DND-41 (cell line): Measurements from ENCODE around the gene MYCBP2.

Source experiments
- ATAC-seq: fragments of 200-7000 bp; cut with Tn5 transposase; 3 replicates; pipeline ENCODE4 v1.9.1; 2021; ENCODE audit warnings: low read depth; ENCODE audit not compliant: insufficient read depth
- DNase-seq: peaks from one replicate; pipeline ENCODE4 v3.0.0-alpha.2; 2020
- H2AFZ ChIP-seq: 2 replicates; pipeline ENCODE4 v1.6.0; 2012; ENCODE audit warnings: low read depth, low read length
- H3K27ac ChIP-seq: 2 replicates; pipeline ENCODE4 v1.5.1; 2012; ENCODE audit warnings: low read length, inconsistent platforms
- H3K27me3 ChIP-seq: fragments of 200-600 bp; sonication (generic); 2 replicates; pipeline ENCODE4 v1.6.0; 2012; ENCODE audit warnings: low read length, mild to moderate bottlenecking, inconsistent platforms; ENCODE audit not compliant: insufficient read depth, poor library complexity
- H3K36me3 ChIP-seq: 2 replicates; pipeline ENCODE4 v1.5.1; 2012; ENCODE audit warnings: low read length, inconsistent platforms; ENCODE audit not compliant: insufficient read depth
- H3K4me1 ChIP-seq: 2 replicates; pipeline ENCODE4 v1.5.1; 2012; ENCODE audit warnings: mild to moderate bottlenecking, low read length; ENCODE audit not compliant: insufficient read depth
- H3K4me2 ChIP-seq: 2 replicates; pipeline ENCODE4 v1.6.0; 2012; ENCODE audit warnings: mild to moderate bottlenecking, moderate library complexity, low read length, inconsistent platforms; ENCODE audit not compliant: insufficient read depth
- H3K4me3 ChIP-seq, 2 experiments: fragments of 200-600 bp in 1 of 2; shearing (Covaris generic) in 1 of 2; 2 replicates each; pipeline ENCODE4 v1.5.1; 2012 to 2016; ENCODE audit warnings: inconsistent platforms in 2 of 2, low read length in 2 of 2, mild to moderate bottlenecking in 2 of 2, low read depth in 1 of 2, moderate library complexity in 1 of 2
- H3K79me2 ChIP-seq: 2 replicates; pipeline ENCODE4 v1.6.0; 2012; ENCODE audit warnings: low read length, inconsistent platforms; ENCODE audit not compliant: insufficient read depth
- H3K9ac ChIP-seq: 2 replicates; pipeline ENCODE4 v1.6.0; 2012; ENCODE audit warnings: low read depth, mild to moderate bottlenecking, inconsistent platforms, low read length, moderate library complexity
- H3K9me3 ChIP-seq: 2 replicates; pipeline ENCODE4 v1.5.1; 2012; ENCODE audit warnings: low read length, moderate library complexity, mild to moderate bottlenecking, inconsistent platforms; ENCODE audit not compliant: insufficient read depth, severe bottlenecking
- H4K20me1 ChIP-seq: 2 replicates; pipeline ENCODE4 v1.6.0; 2012; ENCODE audit warnings: low read length; ENCODE audit not compliant: insufficient read depth
- CTCF ChIP-seq: IDR thresholded peaks from 2 replicates; pipeline ENCODE4 v1.5.1; 2012; ENCODE audit warnings: borderline replicate concordance, low read length, moderate library complexity, mild to moderate bottlenecking; ENCODE audit not compliant: poor library complexity, severe bottlenecking; ENCODE audit errors: extremely low read depth
- EZH2 ChIP-seq: IDR thresholded peaks from 3 replicates; pipeline ENCODE4 v1.6.1; 2012; ENCODE audit warnings: borderline replicate concordance, low read depth, mild to moderate bottlenecking, moderate library complexity, low read length, inconsistent platforms; ENCODE audit not compliant: severe bottlenecking

Gene MYCBP2

DNA sequence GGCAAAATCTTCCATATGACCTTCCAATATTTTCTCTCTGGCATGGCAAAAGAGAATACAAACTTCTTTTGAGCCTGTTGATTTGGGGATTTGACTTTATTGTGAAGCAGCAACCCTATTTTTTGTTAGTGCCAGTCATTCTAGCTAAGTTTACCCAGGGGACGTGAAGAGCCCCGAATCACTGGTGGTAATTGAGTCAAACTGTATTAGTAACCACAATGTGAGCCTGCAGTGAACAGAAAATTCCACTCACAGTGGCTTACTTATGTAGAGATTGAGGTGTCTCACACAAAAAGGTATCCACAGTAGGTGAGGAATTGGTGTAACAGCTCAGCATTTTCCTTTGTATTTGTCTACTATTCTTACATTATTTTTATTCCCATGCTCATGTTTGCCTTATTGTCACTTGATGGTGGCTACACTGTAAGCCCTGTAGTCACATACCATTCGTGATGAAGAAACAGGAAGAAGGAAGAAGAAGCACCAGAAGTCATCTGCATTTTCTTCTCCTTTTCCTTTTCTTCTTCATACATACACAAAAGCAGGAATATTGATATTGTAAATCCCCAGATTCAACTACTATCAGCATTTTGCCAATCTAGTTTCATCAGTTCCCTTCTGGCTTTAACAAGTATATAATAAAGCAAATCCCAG is 33.3 kb upstream of the MYCBP2 start:
- ATAC-seq = no peak
- no peaks in the 10 kb centered on the region for H4K20me1 ChIP-seq
- H3K9ac ChIP-seq = no peak overlapping the region
- no peak for TF ChIP-seq CTCF
- no peak for TF ChIP-seq EZH2
- no peak overlapping the region for H3K4me2 ChIP-seq
- H3K4me3 ChIP-seq = no peak overlapping the region
- no peak for DNase-seq
- H3K27me3 ChIP-seq = no peaks in the 10 kb centered on the region
- no peaks in the 10 kb centered on the region for H3K36me3 ChIP-seq
- no peaks in the 10 kb centered on the region for H3K9me3 ChIP-seq
- no peaks in the 10 kb centered on the region for H3K79me2 ChIP-seq
- no peaks in the 10 kb centered on the region for H3K4me1 ChIP-seq
- no peak overlapping the region for H3K27ac ChIP-seq
- 0 out of 2 replicates have a peak overlapping the region, but pooled peaks have one; percentile 32 for H2AFZ ChIP-seq

- DNase-seq (no peak), ATAC-seq (no peak)
- Histone ChIP-seq H3K4me3 (no peak overlapping the region), H3K9ac (no peak overlapping the region), H2AFZ (no peak overlapping the region), H4K20me1 (no peaks in the 10 kb centered on the region), H3K36me3 (no peaks in the 10 kb centered on the region), H3K4me2 (no peak overlapping the region), H3K27ac (no peak overlapping the region), H3K4me1 (no peaks in the 10 kb centered on the region), H3K9me3 (no peaks in the 10 kb centered on the region), H3K79me2 (no peaks in the 10 kb centered on the region), H3K27me3 (no peaks in the 10 kb centered on the region)
- TF ChIP-seq CTCF (no peak), EZH2 (no peak)
Observed at GRCh38 chr13:77359171-77359570, 32.3 kb upstream of the MYCBP2 start.

GRCh38 chr13:77358001-77358400 is 31.1 kb upstream of the MYCBP2 start:
- Histone ChIP-seq H3K9me3 (no peaks in the 10 kb centered on the region), H3K79me2 (no peaks in the 10 kb centered on the region), H3K4me1 (no peaks in the 10 kb centered on the region), H3K4me3 (no peak overlapping the region), H4K20me1 (no peaks in the 10 kb centered on the region), H3K27me3 (no peaks in the 10 kb centered on the region), H3K36me3 (no peaks in the 10 kb centered on the region), H3K9ac (no peak overlapping the region), H2AFZ (no peak overlapping the region), H3K4me2 (no peak overlapping the region), H3K27ac (no peak overlapping the region)
- DNase-seq (no peak), ATAC-seq (no peak)
- no peak for TF ChIP-seq CTCF
- no peak for TF ChIP-seq EZH2

DNA sequence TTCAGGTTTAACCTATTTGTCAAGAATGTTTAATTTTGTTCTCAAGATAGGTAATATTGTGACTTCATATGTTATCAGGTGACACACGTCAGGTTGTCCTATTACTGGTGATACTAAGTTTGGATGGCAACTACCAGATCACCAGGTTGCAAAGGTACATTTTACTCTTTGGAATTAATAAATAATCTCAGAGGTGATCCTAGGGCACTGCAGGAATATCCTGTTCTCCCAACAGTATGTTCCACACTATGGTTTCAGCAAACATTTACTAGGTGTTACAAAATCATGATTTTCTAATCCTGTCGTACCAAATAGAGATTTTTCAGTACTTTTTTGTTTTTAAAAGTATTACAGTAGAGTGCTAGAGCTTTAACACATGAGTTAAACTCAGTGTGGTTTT is 29.3 kb upstream of the MYCBP2 start:
- no peak overlapping the region for H2AFZ ChIP-seq
- no peak overlapping the region for H3K4me2 ChIP-seq
- no peak for TF ChIP-seq EZH2
- TF ChIP-seq CTCF = no peak
- no peak overlapping the region for H3K9ac ChIP-seq
- H4K20me1 ChIP-seq = no peaks in the 10 kb centered on the region
- DNase-seq (no peak), ATAC-seq (no peak)
- H3K27me3 ChIP-seq = no peaks in the 10 kb centered on the region
- H3K36me3 ChIP-seq = no peaks in the 10 kb centered on the region
- no peaks in the 10 kb centered on the region for H3K9me3 ChIP-seq
- no peak overlapping the region for H3K27ac ChIP-seq
- no peaks in the 10 kb centered on the region for H3K79me2 ChIP-seq
- no peaks in the 10 kb centered on the region for H3K4me1 ChIP-seq
- no peak overlapping the region for H3K4me3 ChIP-seq
